A673 (cell line): Measurements from ENCODE around the gene PRSS48.

Experiments used
- EZH2 ChIP-seq: fragments of 200-600 bp; sonication (generic); IDR thresholded peaks from 2 replicates; pipeline ENCODE4 v1.6.1; 2017; ENCODE audit warnings: borderline replicate concordance, low read depth, mild to moderate bottlenecking, mixed read lengths, antibody characterized with exemption, low read length; ENCODE audit not compliant: poor library complexity, severe bottlenecking
- TF ChIP-seq, protein P1 (sequence below): fragments of 300-800, 200-600 bp; sonication (generic); conservative IDR thresholded peaks from 2 replicates; pipeline ENCODE4 v1.5.1; 2017; ENCODE audit warnings: low read depth, mild to moderate bottlenecking, antibody characterized with exemption, low read length, moderate library complexity, mixed read lengths

DNA sequence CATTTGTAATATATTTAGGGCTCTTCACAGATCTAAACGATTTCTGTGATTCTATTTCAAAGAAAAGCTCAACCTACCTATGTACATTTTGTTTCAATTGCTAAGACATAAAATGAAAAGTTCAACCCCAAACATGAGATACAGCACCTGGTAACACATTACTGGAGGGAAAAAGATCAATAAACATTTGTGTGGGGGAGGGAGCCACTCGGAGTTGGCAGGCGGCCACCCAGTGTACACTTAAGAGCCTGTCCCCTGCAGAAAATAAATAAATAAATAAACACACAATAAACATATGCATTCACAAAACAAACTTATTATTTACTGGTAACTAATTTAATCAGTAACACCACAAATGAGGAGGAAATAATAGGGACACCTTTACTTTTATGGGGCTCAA, 19.3 kb downstream of the PRSS48 start:
- TF ChIP-seq EZH2: no peak
- TF ChIP-seq, protein P1, sequence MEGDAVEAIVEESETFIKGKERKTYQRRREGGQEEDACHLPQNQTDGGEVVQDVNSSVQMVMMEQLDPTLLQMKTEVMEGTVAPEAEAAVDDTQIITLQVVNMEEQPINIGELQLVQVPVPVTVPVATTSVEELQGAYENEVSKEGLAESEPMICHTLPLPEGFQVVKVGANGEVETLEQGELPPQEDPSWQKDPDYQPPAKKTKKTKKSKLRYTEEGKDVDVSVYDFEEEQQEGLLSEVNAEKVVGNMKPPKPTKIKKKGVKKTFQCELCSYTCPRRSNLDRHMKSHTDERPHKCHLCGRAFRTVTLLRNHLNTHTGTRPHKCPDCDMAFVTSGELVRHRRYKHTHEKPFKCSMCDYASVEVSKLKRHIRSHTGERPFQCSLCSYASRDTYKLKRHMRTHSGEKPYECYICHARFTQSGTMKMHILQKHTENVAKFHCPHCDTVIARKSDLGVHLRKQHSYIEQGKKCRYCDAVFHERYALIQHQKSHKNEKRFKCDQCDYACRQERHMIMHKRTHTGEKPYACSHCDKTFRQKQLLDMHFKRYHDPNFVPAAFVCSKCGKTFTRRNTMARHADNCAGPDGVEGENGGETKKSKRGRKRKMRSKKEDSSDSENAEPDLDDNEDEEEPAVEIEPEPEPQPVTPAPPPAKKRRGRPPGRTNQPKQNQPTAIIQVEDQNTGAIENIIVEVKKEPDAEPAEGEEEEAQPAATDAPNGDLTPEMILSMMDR: no peak
